Dendritic cell treated with granulocyte-macrophage colony-stimulating factor and Interleukin-4, amounts not matched to agents 40 ng/mL and 50 ng/mL, for 4 days (primary cell): ENCODE data around the gene RDH16.
"Not testable (repeated sequence)": the region's sequence is repeated elsewhere in the genome, so short reads cannot be mapped to it uniquely, and the experiment has no call there.

Source experiments
- H3K27ac Mint-ChIP-seq: one replicate; pipeline ENCODE4 v1.8.0; 2022; ENCODE audit warnings: mild to moderate bottlenecking, mixed read lengths
- H3K27me3 Mint-ChIP-seq: one replicate; pipeline ENCODE4 v1.8.0; 2022; ENCODE audit warnings: mild to moderate bottlenecking, mixed read lengths
- H3K36me3 Mint-ChIP-seq: one replicate; pipeline ENCODE4 v1.8.0; 2022; ENCODE audit warnings: low read depth, mixed read lengths
- H3K4me1 Mint-ChIP-seq: one replicate; pipeline ENCODE4 v1.8.0; 2022; ENCODE audit warnings: low read depth, mixed read lengths
- H3K4me3 Mint-ChIP-seq: one replicate; pipeline ENCODE4 v1.8.0; 2022; ENCODE audit warnings: mild to moderate bottlenecking, moderate library complexity, mixed read lengths
- H3K9me3 Mint-ChIP-seq: one replicate; pipeline ENCODE4 v1.8.0; 2022; ENCODE audit warnings: mixed read lengths
- intact Hi-C: fragments of 100-400 bp; cut with micrococcal nuclease; formaldehyde crosslinking; loops from one replicate; pipeline ENCODE4 v1.15.0; 2022

Gene RDH16

DNA sequence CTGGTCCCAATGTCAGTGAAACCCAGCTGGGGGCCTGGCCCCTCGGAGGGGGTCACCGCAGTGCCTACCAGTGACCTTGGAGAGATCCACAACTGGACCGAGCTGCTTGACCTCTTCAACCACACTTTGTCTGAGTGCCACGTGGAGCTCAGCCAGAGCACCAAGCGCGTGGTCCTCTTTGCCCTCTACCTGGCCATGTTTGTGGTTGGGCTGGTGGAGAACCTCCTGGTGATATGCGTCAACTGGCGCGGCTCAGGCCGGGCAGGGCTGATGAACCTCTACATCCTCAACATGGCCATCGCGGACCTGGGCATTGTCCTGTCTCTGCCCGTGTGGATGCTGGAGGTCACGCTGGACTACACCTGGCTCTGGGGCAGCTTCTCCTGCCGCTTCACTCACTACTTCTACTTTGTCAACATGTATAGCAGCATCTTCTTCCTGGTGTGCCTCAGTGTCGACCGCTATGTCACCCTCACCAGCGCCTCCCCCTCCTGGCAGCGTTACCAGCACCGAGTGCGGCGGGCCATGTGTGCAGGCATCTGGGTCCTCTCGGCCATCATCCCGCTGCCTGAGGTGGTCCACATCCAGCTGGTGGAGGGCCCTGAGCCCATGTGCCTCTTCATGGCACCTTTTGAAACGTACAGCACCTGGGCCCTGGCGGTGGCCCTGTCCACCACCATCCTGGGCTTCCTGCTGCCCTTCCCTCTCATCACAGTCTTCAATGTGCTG lies 38.0 kb upstream of the RDH16 start:
- intact Hi-C loops, result no loop called here
- no peaks in the 10 kb centered on the region for H3K27me3 Mint-ChIP-seq

DNA sequence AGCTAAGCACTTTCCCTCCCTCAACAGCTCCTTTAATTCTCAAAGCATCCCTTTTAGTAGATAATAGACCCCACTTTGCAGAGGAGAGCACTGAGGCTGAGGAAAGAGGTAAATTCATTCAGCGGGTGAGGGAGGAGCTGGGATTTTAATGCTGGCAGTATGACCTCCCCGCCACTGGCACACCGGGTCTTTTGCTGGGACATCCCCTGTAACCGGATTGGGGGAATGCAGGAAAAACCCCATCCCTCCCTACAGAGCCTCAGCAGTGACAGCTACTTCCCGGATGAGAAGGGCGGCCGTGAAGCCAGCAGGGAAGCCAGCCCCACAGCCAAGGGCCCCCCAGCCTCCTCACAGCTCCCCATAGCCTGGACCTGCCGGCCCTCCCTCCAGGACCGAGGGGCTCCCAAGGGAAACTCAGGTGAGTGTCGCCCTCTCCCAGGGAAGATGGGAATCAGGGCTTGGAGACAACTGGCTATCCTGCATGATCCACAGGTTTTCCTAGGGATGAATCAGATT lies 36.9 kb upstream of the RDH16 start:
- H3K4me3 Mint-ChIP-seq, result no peak overlapping the region
- no peaks in the 10 kb centered on the region for H3K9me3 Mint-ChIP-seq
- peaks cover 42% of the 10 kb centered on the region for H3K4me1 Mint-ChIP-seq
- peaks cover 42% of the 10 kb centered on the region for H3K36me3 Mint-ChIP-seq
- H3K27ac Mint-ChIP-seq, result peak overlapping the region; percentile 26
- H3K27me3 Mint-ChIP-seq, result no peaks in the 10 kb centered on the region
- intact Hi-C loops, result no loop called here

More for the DNA sequence above, 38.0 kb upstream of the RDH16 start:
- Mint-ChIP-seq H3K4me1 (peaks cover 47% of the 10 kb centered on the region), H3K4me3 (no peak overlapping the region), H3K9me3 (no peaks in the 10 kb centered on the region), H3K27ac (no peak overlapping the region), H3K36me3 (peaks cover 52% of the 10 kb centered on the region)

DNA sequence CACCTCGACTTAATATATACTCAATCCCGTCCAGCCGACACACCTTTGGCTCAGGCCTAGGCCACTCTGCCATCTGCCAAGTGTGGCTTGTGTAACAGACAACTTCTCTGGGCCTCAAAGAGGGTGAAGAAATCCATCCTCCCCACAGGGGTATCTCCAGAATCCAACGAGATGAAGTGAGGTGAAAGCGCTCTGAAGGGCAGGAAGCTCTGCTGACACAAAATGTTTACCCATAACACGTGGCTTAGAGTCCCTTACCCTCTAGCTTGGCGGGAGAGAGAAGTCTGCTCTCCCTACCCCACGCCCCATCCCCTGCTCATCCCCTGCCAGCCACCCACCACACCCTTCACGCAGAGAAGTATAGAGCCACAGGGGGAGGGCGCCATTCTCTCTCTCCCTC lies 35.9 kb upstream of the RDH16 start:
- no peaks in the 10 kb centered on the region for H3K9me3 Mint-ChIP-seq
- no peaks in the 10 kb centered on the region for H3K27me3 Mint-ChIP-seq
- peaks cover 33% of the 10 kb centered on the region for H3K36me3 Mint-ChIP-seq
- no peak overlapping the region for H3K4me3 Mint-ChIP-seq
- intact Hi-C loops, result no loop called here
- peak overlapping the region; percentile 26 for H3K27ac Mint-ChIP-seq
- peaks cover 44% of the 10 kb centered on the region for H3K4me1 Mint-ChIP-seq

DNA sequence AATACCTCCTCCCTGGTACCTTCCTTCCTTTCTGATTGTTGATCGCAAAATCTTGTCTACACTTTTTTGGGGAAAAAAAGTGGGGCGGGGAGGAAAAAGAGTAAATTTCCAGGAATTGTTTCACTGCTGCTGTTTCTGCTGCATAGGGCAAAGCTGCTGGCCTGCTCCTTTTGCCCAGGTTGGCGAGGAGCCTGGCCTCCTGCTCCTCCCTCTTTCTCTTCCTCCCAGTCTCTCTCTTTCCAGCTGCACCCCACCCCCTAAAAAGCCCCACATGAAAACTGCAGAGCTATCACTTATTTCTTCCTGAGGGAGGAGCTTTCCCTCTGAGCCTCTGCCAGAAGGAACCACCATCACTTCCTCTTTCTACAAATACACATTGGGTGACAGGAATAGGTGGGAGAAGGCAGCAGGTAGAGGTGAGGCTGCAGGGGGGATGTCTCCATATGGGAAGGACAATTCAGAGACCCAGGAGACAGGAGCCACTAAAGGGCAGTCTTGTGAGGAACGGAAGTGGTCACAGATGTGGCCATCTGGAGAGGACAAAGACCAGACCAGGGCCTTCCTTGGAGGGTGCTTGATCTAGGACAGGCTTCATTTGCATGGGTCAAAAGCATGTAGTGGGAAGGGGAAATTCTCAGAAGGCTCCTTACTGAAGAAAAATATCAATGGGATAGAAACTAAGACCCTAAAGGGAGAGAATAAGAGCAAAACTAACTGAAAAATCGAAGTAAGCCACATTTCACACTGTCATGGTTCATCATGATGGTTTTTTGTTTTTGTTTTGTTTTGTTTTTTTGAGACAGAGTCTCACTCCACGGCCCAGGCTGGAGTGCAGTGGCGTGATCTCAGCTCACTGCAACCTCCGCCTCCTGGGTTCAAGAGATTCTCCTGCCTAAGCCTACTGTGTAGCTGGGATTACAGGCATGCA lies 34.2 kb upstream of the RDH16 start:
- Mint-ChIP-seq H3K27ac (peak overlapping the region; percentile 83), H3K4me3 (peak overlapping the region; percentile 35), H3K4me1 (peaks cover 58% of the 10 kb centered on the region), H3K9me3 (no peaks in the 10 kb centered on the region), H3K36me3 (peaks cover 16% of the 10 kb centered on the region), H3K27me3 (no peaks in the 10 kb centered on the region)
- intact Hi-C loops, result no loop called here

DNA sequence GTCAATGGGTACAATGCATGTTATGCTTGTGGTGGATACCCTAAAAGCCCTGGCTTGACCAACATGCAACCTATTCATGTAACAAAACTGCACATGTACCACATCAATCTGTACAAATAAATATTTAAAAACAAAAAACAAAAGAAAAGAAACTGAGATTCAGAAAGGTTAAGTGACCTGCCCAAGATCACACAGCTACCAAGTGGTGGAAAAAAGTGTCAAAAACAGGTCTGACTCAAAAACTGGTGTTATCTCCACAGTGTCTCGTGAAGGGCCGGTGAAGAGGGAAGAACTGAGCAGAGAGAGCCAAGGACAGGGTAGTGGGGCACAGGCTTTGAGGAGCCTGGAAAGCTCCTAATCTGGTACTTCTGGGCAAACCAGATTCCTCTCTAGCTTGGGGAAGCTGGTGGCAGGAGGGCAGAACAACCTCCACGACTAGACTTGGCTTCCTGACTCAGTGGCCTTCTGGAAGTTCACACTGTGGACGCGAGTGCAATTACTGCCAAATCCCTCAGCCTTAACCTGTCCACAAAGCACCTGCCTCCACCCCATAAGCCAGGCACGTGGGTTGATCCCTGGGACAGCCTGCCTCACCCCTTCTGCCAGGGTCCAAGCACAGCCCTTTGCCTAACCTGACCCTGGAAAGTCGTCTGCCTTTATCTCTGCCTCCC lies 33.4 kb upstream of the RDH16 start:
- intact Hi-C loops, result no loop called here
- H3K36me3 Mint-ChIP-seq, result peaks cover 8% of the 10 kb centered on the region
- H3K4me3 Mint-ChIP-seq, result peak overlapping the region; percentile 35
- H3K9me3 Mint-ChIP-seq, result no peaks in the 10 kb centered on the region
- H3K4me1 Mint-ChIP-seq, result peaks cover 53% of the 10 kb centered on the region
- no peaks in the 10 kb centered on the region for H3K27me3 Mint-ChIP-seq
- peak overlapping the region; percentile 83 for H3K27ac Mint-ChIP-seq

DNA sequence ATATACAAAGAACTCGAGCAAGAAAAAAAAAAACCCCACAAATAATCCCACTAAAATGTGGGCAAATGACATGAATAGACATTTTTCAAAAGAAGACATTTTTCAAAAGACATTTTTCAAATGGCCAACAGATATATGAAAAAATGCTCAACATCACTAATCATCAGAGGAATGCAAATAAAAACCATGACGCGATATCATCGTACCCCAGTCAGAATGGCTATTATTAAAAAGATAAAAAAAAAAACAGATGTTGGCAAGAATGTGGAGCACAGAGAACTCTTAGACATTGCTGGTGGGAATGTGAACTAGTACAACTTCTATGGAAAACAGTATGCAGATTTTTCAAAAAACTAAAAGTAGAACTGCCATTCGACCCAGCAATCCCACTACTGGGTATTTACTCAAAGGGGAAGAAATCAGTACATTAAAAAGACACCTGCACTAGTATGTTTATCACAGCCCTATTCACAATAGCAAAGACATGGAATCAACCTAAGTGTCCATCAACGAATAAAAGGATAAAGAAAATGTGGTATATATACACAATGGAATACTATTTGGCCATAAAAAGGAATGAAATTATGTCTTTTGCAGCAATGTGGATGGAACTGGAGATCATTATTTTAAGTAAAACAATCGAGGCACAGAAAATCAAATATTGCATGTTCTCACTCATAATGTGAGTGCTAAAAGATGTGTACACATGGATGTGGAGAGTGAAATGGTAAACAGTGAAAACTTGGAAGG lies 32.6 kb upstream of the RDH16 start:
- Mint-ChIP-seq H3K27ac (peak overlapping the region; percentile 83), H3K27me3 (no peaks in the 10 kb centered on the region), H3K36me3 (peaks cover under 1% of the 10 kb centered on the region), H3K9me3 (no peaks in the 10 kb centered on the region), H3K4me1 (peaks cover 53% of the 10 kb centered on the region), H3K4me3 (no peak overlapping the region)
- intact Hi-C loops, result no loop called here

DNA sequence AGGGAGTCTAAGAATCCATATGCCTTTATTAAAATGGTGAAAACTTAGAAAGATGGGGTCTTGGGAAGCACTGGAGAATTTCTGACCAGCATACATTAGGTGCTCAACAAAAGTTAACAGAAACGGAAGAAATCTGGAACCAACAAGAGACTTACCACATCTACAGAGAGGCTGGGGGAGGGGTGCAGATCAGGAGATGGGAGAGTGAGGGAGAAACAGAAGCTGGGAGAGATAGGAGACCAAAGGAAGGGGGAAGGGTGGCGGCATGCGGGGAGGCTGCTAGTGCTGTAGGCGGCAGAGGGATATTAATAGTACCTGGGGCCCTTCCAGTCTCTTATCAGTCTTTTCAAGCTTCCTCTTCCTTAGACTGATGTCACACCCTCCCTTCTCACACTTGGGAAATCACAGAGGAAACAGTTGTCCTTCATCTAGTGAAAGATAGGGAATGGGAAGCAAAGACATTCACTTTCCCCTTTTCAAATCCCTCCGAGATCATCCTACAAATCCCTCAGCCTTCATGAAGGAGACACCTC lies 30.9 kb upstream of the RDH16 start:
- Mint-ChIP-seq H3K4me3 (no peak overlapping the region), H3K36me3 (no peaks in the 10 kb centered on the region), H3K4me1 (peaks cover 47% of the 10 kb centered on the region), H3K9me3 (no peaks in the 10 kb centered on the region), H3K27ac (peak overlapping the region; percentile 26), H3K27me3 (no peaks in the 10 kb centered on the region)
- intact Hi-C loops, result no loop called here

DNA sequence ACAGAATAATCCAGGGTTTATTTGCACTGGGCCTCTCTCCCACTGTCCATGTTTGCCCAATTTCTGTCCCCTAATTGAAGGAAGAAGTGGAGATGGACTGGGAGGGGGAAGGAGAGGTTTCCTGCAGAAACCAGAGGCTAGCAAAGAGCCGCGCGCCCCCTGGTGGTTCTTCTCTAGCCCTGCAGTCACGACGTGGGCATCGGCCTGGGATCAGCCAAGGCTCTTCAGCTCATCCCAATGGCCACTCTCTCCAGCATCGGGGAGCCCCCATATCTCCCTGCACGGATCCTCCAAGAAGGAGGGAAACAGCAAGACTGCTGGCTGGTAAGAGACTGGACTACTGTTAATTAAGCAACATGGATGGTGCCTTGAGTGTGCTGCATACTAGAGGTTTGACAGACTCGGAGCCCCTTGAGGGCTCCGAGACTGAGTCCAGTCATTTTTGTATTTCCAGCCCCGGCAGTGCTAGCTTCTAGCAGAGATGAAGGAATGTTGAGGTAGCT lies 30.2 kb upstream of the RDH16 start:
- Mint-ChIP-seq H3K27me3 (no peaks in the 10 kb centered on the region), H3K9me3 (no peaks in the 10 kb centered on the region), H3K36me3 (no peaks in the 10 kb centered on the region), H3K4me3 (no peak overlapping the region), H3K4me1 (peaks cover 41% of the 10 kb centered on the region), H3K27ac (no peak overlapping the region)
- intact Hi-C loops, result loop anchor here (1.0 kb wide), 2 partner anchors 147 to 230 kb away; no protein-coding TSS in a partner anchor

DNA sequence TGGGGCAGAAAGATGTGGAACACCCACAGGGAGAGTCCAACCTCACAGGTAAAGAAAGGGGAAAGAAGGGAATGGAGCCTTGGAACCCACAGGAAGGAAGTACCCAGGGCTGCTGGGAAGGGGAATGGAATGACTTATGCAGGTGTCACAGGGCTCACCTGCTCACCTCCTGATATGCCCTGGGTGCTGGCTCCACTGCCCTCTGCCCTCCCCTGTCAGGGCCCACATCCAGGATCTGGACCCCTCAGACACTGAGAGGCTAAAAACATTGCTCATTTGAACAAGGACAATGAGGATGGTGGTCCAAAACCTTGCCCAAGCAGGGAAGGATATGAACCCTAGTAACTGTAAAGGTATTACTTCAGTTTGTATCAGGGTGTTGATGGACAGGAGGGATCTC lies 29.6 kb upstream of the RDH16 start:
- Mint-ChIP-seq H3K27ac (no peak overlapping the region), H3K9me3 (no peaks in the 10 kb centered on the region), H3K36me3 (no peaks in the 10 kb centered on the region), H3K4me3 (no peak overlapping the region), H3K4me1 (peaks cover 41% of the 10 kb centered on the region), H3K27me3 (no peaks in the 10 kb centered on the region)
- intact Hi-C loops, result loop anchor here (1.0 kb wide), 2 partner anchors 147 to 230 kb away; no protein-coding TSS in a partner anchor

DNA sequence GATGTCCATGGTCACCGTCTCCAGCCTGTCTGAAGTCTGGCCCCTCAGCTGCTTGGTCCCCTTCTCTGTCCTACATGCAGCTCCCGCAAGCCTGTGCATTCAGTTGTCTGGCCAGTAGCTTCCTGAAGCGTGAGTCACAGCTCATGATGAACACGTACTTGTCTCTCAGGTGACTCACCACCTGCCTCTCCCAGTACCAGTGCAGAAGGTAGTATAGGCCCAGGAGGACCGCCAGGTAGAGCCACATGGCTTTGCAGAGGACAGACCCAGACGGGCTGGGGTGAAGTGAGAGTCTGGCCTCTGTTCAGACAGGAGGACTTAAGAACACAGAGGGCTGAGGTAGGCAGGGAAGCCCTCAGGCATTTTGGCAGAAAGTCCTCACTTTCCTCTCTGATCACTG lies 28.3 kb upstream of the RDH16 start:
- H3K9me3 Mint-ChIP-seq, H3K27ac Mint-ChIP-seq, H3K27me3 Mint-ChIP-seq, H3K36me3 Mint-ChIP-seq, intact Hi-C loops, H3K4me3 Mint-ChIP-seq: not testable (repeated sequence)
- peaks cover 28% of the 10 kb centered on the region for H3K4me1 Mint-ChIP-seq

DNA sequence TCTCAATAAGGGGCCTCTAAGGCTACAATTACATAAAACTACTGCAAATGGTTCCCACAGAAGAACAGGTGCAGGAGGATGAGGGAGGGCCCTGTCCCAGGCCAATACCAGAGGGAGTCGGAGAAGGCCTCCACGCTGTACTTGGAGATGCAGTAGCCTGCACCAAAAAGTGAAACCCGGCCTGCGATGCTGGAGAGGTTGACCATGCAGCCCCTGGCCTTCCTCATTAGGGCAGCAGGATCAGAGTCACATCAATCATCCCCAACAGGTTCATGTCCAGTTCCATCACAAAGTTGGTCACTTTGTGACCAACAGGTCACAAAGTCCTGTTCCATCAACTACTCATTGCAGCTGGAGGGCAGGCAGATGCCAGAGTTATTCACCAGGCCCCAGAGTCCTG lies 26.0 kb upstream of the RDH16 start:
- Mint-ChIP-seq H3K4me3 (no peak overlapping the region), H3K27me3 (no peaks in the 10 kb centered on the region), H3K27ac (no peak overlapping the region), H3K9me3 (no peaks in the 10 kb centered on the region), H3K36me3 (no peaks in the 10 kb centered on the region), H3K4me1 (peaks cover 14% of the 10 kb centered on the region)
- intact Hi-C loops, result no loop called here

DNA sequence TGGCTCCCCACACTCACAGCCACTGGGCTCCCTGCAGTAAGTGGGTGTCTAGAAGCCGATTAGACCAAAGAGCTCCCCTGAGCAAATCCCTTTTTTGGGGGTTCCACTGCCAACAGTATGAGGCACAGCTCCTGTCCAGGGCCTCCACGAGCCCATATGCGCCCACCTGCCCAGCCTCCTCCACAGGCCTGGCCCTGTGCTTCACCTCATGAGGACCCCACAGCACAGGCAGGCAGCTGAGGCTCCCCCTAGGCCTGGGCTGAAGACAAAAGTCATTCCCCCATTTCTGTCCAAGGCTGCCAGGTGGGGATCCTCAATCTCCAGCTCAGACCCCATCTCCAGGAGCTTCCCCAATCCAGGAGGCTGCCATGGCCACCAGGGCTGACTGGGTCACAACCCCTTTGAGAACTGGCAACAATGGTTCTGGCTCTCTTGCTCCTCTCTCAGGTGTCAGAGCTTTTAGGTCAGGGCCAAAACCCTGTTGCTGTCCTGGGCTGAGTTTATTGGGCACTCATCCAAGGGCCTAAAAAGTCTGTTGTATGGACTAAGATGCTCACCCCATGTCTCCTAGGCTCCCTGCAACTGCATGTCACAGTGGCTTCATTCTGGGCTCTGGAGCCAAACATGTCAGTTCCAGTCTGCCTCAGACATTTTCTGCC lies 25.3 kb upstream of the RDH16 start:
- H3K4me1 Mint-ChIP-seq, H3K27me3 Mint-ChIP-seq, H3K4me3 Mint-ChIP-seq, H3K36me3 Mint-ChIP-seq, intact Hi-C loops, H3K27ac Mint-ChIP-seq, H3K9me3 Mint-ChIP-seq: not testable (repeated sequence)
